Effector memory CD8-positive, alpha-beta T cell (primary cell): ENCODE results near the gene THBS2.

Source experiments
- ATAC-seq: fragments of 150-1000 bp; cut with Tn5 transposase; replicated peaks from 2 replicates; pipeline ENCODE4 v1.10.0; 2021; ENCODE audit warnings: mild to moderate bottlenecking, moderate library complexity
- DNase-seq, 3 experiments: peaks; one replicate each; pipeline ENCODE4 v3.0.0; 2021
- H3K27ac Mint-ChIP-seq, 2 donors: one replicate each; pipeline ENCODE4 v1.8.0; 2022; ENCODE audit warnings: mild to moderate bottlenecking in 2 of 2, mixed read lengths in 2 of 2, moderate library complexity in 2 of 2
- H3K27me3 Mint-ChIP-seq, 2 donors: one replicate each; pipeline ENCODE4 v1.8.0; 2022; ENCODE audit warnings: mixed read lengths in 2 of 2
- H3K36me3 Mint-ChIP-seq: one replicate; pipeline ENCODE4 v1.8.0; 2022; ENCODE audit warnings: mild to moderate bottlenecking, moderate library complexity, mixed read lengths; ENCODE audit not compliant: insufficient read depth
- H3K4me1 Mint-ChIP-seq, 2 donors: one replicate each; pipeline ENCODE4 v1.8.0; 2022; ENCODE audit warnings: low read depth in 2 of 2, mixed read lengths in 2 of 2
- H3K4me3 Mint-ChIP-seq, 2 donors: one replicate each; pipeline ENCODE4 v1.8.0; 2022; ENCODE audit warnings: mild to moderate bottlenecking in 2 of 2, mixed read lengths in 2 of 2, moderate library complexity in 2 of 2
- H3K9me3 Mint-ChIP-seq, 2 donors: one replicate each; pipeline ENCODE4 v1.8.0; 2022; ENCODE audit warnings: mixed read lengths in 2 of 2

The THBS2 gene

GRCh38 chr6:169171016-169171415 is 82.6 kb downstream of the THBS2 start:
- Mint-ChIP-seq H3K9me3 (no peaks in the 10 kb centered on the region), H3K4me1 (no peaks in the 10 kb centered on the region), H3K4me3 (no peak overlapping the region), H3K27me3 (peaks cover 41 to 58% of the 10 kb centered on the region in 2 donors), H3K27ac (no peak overlapping the region), H3K36me3 (no peaks in the 10 kb centered on the region)
- DNase-seq (no peak), ATAC-seq (no peak)

- peaks cover 37 to 58% of the 10 kb centered on the region in 2 donors for H3K27me3 Mint-ChIP-seq
- H3K36me3 Mint-ChIP-seq = no peaks in the 10 kb centered on the region
- H3K4me1 Mint-ChIP-seq = no peaks in the 10 kb centered on the region
- no peak overlapping the region for H3K27ac Mint-ChIP-seq
- no peak for DNase-seq
- no peaks in the 10 kb centered on the region for H3K9me3 Mint-ChIP-seq
- no peak for ATAC-seq
- H3K4me3 Mint-ChIP-seq = no peak overlapping the region
These were observed 83.1 kb downstream of the THBS2 start for GRCh38 chr6:169170583-169170955.

GRCh38 chr6:169169941-169170582 is 83.6 kb downstream of the THBS2 start:
- no peaks in the 10 kb centered on the region for H3K36me3 Mint-ChIP-seq
- H3K9me3 Mint-ChIP-seq = no peaks in the 10 kb centered on the region

GRCh38 chr6:169169375-169169774 is 84.3 kb downstream of the THBS2 start:
- Mint-ChIP-seq H3K9me3 (no peaks in the 10 kb centered on the region), H3K36me3 (no peaks in the 10 kb centered on the region), H3K4me1 (no peaks in the 10 kb centered on the region), H3K4me3 (no peak overlapping the region), H3K27ac (no peak overlapping the region), H3K27me3 (peaks cover 25 to 46% of the 10 kb centered on the region in 2 donors)
- no peak for ATAC-seq
- no peak for DNase-seq

More at GRCh38 chr6:169169941-169170582, 83.6 kb downstream of the THBS2 start:
- Mint-ChIP-seq H3K27ac (no peak overlapping the region), H3K4me1 (no peaks in the 10 kb centered on the region), H3K4me3 (no peak overlapping the region), H3K27me3 (peaks cover 32 to 53% of the 10 kb centered on the region in 2 donors)
- ATAC-seq (no peak), DNase-seq (no peak)

- no peak for ATAC-seq
- Mint-ChIP-seq H3K4me1 (no peaks in the 10 kb centered on the region), H3K27ac (no peak overlapping the region)
These were observed 84.9 kb downstream of the THBS2 start for GRCh38 chr6:169168706-169169105.

GRCh38 chr6:169168302-169168630 is 85.4 kb downstream of the THBS2 start:
- H3K4me1 Mint-ChIP-seq = no peaks in the 10 kb centered on the region
- DNase-seq = no peak
- no peak overlapping the region for H3K27ac Mint-ChIP-seq
- H3K27me3 Mint-ChIP-seq = peaks cover 25 to 49% of the 10 kb centered on the region in 2 donors
- ATAC-seq = no peak
- no peaks in the 10 kb centered on the region for H3K36me3 Mint-ChIP-seq
- H3K9me3 Mint-ChIP-seq = no peaks in the 10 kb centered on the region
- no peak overlapping the region for H3K4me3 Mint-ChIP-seq

More at GRCh38 chr6:169168706-169169105, 84.9 kb downstream of the THBS2 start:
- no peak for DNase-seq
- Mint-ChIP-seq H3K27me3 (peaks cover 25 to 46% of the 10 kb centered on the region in 2 donors), H3K4me3 (no peak overlapping the region), H3K36me3 (no peaks in the 10 kb centered on the region), H3K9me3 (no peaks in the 10 kb centered on the region)

- H3K27me3 Mint-ChIP-seq = peaks cover 29 to 54% of the 10 kb centered on the region in 2 donors
These were observed 85.9 kb downstream of the THBS2 start for GRCh38 chr6:169167581-169168301.

GRCh38 chr6:169166896-169167580 is 86.6 kb downstream of the THBS2 start:
- Mint-ChIP-seq H3K27me3 (peaks cover 36 to 61% of the 10 kb centered on the region in 2 donors), H3K4me3 (no peak overlapping the region), H3K4me1 (no peaks in the 10 kb centered on the region), H3K36me3 (no peaks in the 10 kb centered on the region), H3K27ac (no peak overlapping the region), H3K9me3 (no peaks in the 10 kb centered on the region)
- DNase-seq (no peak), ATAC-seq (no peak)

More at GRCh38 chr6:169167581-169168301, 85.9 kb downstream of the THBS2 start:
- no peaks in the 10 kb centered on the region for H3K9me3 Mint-ChIP-seq
- DNase-seq (no peak), ATAC-seq (no peak)
- H3K4me1 Mint-ChIP-seq = no peaks in the 10 kb centered on the region
- no peaks in the 10 kb centered on the region for H3K36me3 Mint-ChIP-seq
- no peak overlapping the region for H3K27ac Mint-ChIP-seq
- no peak overlapping the region for H3K4me3 Mint-ChIP-seq
